ES-I3 (cell line): ENCODE results near the gene PTPRB.

Experiments used
- H3K36me3 ChIP-seq: 2 replicates; pipeline ENCODE4 v1.6.1; 2013; ENCODE audit warnings: mild to moderate bottlenecking, low read length, control low read depth, moderate library complexity; ENCODE audit not compliant: insufficient read depth
- H3K4me1 ChIP-seq: 2 replicates; pipeline ENCODE4 v1.6.1; 2013; ENCODE audit warnings: mild to moderate bottlenecking, control low read depth, low read length; ENCODE audit not compliant: insufficient read depth
- H3K9ac ChIP-seq: 2 replicates; pipeline ENCODE4 v1.6.1; 2013; ENCODE audit warnings: low read depth, mild to moderate bottlenecking, low read length, moderate library complexity
- H3K9me3 ChIP-seq: 2 replicates; pipeline ENCODE4 v1.6.1; 2013; ENCODE audit warnings: mild to moderate bottlenecking, low read length, moderate library complexity; ENCODE audit not compliant: control insufficient read depth, insufficient read depth

Gene PTPRB

GRCh38 chr12:70657616-70658286 lies 20.5 kb upstream of the PTPRB start:
- Histone ChIP-seq H3K9ac (no peak overlapping the region), H3K4me1 (peaks cover 24% of the 10 kb centered on the region; the same call in 1 of the 2 replicates), H3K36me3 (no peaks in the 10 kb centered on the region), H3K9me3 (no peaks in the 10 kb centered on the region)

GRCh38 chr12:70652451-70652850 lies 15.2 kb upstream of the PTPRB start:
- Histone ChIP-seq H3K4me1 (peaks cover 12% of the 10 kb centered on the region; the same call in 1 of the 2 replicates), H3K36me3 (no peaks in the 10 kb centered on the region), H3K9me3 (no peaks in the 10 kb centered on the region), H3K9ac (no peak overlapping the region)

- H3K9ac ChIP-seq, result no peak overlapping the region
Observed at GRCh38 chr12:70648831-70649230, 11.6 kb upstream of the PTPRB start.

GRCh38 chr12:70648191-70648590 lies 11.0 kb upstream of the PTPRB start:
- Histone ChIP-seq H3K9ac (no peak overlapping the region), H3K9me3 (no peaks in the 10 kb centered on the region), H3K4me1 (peaks cover 39% of the 10 kb centered on the region), H3K36me3 (no peaks in the 10 kb centered on the region)

More at GRCh38 chr12:70648831-70649230, 11.6 kb upstream of the PTPRB start:
- Histone ChIP-seq H3K36me3 (no peaks in the 10 kb centered on the region), H3K4me1 (peaks cover 38% of the 10 kb centered on the region), H3K9me3 (no peaks in the 10 kb centered on the region)

- no peaks in the 10 kb centered on the region for H3K9me3 ChIP-seq
- peaks cover 39% of the 10 kb centered on the region for H3K4me1 ChIP-seq
- no peaks in the 10 kb centered on the region for H3K36me3 ChIP-seq
- no peak overlapping the region for H3K9ac ChIP-seq
Observed at GRCh38 chr12:70646850-70647249, 9.6 kb upstream of the PTPRB start.

- Histone ChIP-seq H3K36me3 (no peaks in the 10 kb centered on the region), H3K9ac (peak overlapping the region; percentile 29), H3K4me1 (peaks cover 39% of the 10 kb centered on the region), H3K9me3 (no peaks in the 10 kb centered on the region)
Observed at GRCh38 chr12:70645494-70646317, 8.5 kb upstream of the PTPRB start.

- Histone ChIP-seq H3K9ac (0 out of 2 replicates have a peak overlapping the region, but pooled peaks have one; percentile 29), H3K9me3 (no peaks in the 10 kb centered on the region), H3K36me3 (no peaks in the 10 kb centered on the region), H3K4me1 (peaks cover 39% of the 10 kb centered on the region)
Observed at GRCh38 chr12:70644861-70645260, 7.6 kb upstream of the PTPRB start.

GRCh38 chr12:70643939-70644338 lies 6.7 kb upstream of the PTPRB start:
- Histone ChIP-seq H3K9me3 (no peaks in the 10 kb centered on the region), H3K36me3 (no peaks in the 10 kb centered on the region), H3K4me1 (peaks cover 39% of the 10 kb centered on the region), H3K9ac (no peak overlapping the region)

- H3K9ac ChIP-seq, result no peak overlapping the region
- H3K9me3 ChIP-seq, result no peaks in the 10 kb centered on the region
- peaks cover 29% of the 10 kb centered on the region for H3K4me1 ChIP-seq
- H3K36me3 ChIP-seq, result no peaks in the 10 kb centered on the region
Observed at GRCh38 chr12:70641691-70642090, 4.5 kb upstream of the PTPRB start.

- H3K9me3 ChIP-seq, result no peaks in the 10 kb centered on the region
- peaks cover 22% of the 10 kb centered on the region for H3K4me1 ChIP-seq
- no peaks in the 10 kb centered on the region for H3K36me3 ChIP-seq
- H3K9ac ChIP-seq, result no peak overlapping the region
Observed at GRCh38 chr12:70640901-70641300, 3.7 kb upstream of the PTPRB start.

- no peak overlapping the region for H3K9ac ChIP-seq
- no peaks in the 10 kb centered on the region for H3K36me3 ChIP-seq
- H3K4me1 ChIP-seq, result peaks cover 11% of the 10 kb centered on the region
Observed at GRCh38 chr12:70639535-70639934, 2.3 kb upstream of the PTPRB start.

GRCh38 chr12:70638639-70639360 lies 1.6 kb upstream of the PTPRB start:
- H3K9me3 ChIP-seq, result no peaks in the 10 kb centered on the region
- no peaks in the 10 kb centered on the region for H3K36me3 ChIP-seq
- no peak overlapping the region for H3K9ac ChIP-seq
- peaks cover 4% of the 10 kb centered on the region; the same call in 1 of the 2 replicates for H3K4me1 ChIP-seq

More at GRCh38 chr12:70639535-70639934, 2.3 kb upstream of the PTPRB start:
- no peaks in the 10 kb centered on the region for H3K9me3 ChIP-seq

- Histone ChIP-seq H3K36me3 (no peaks in the 10 kb centered on the region), H3K4me1 (peaks cover 4% of the 10 kb centered on the region; the same call in 1 of the 2 replicates), H3K9ac (no peak overlapping the region), H3K9me3 (no peaks in the 10 kb centered on the region)
Observed at GRCh38 chr12:70635755-70636154, 1.5 kb downstream of the PTPRB start.

- H3K9ac ChIP-seq, result no peak overlapping the region
- no peaks in the 10 kb centered on the region for H3K9me3 ChIP-seq
- H3K4me1 ChIP-seq, result peaks cover 10% of the 10 kb centered on the region
- no peaks in the 10 kb centered on the region for H3K36me3 ChIP-seq
Observed at GRCh38 chr12:70628701-70629480, 8.3 kb downstream of the PTPRB start.
